ACHN (cell line): ENCODE measurements around the gene CNOT2.
"Not testable (repeated sequence)": the region's sequence is repeated elsewhere in the genome, so short reads cannot be mapped to it uniquely, and the experiment has no call there.

Experiments
- DNase-seq: peaks from one replicate; pipeline ENCODE4 v3.0.0-alpha.2; 2015
- in situ Hi-C: cut with HindIII; loops from 2 replicates; pipeline ENCODE4 v1.10.0; 2017; ENCODE audit warnings: low sequenced_read_pairs, low pct_ligation_motif_present, low pct_unique_long_range_greater_than_20kb

The CNOT2 gene

DNA sequence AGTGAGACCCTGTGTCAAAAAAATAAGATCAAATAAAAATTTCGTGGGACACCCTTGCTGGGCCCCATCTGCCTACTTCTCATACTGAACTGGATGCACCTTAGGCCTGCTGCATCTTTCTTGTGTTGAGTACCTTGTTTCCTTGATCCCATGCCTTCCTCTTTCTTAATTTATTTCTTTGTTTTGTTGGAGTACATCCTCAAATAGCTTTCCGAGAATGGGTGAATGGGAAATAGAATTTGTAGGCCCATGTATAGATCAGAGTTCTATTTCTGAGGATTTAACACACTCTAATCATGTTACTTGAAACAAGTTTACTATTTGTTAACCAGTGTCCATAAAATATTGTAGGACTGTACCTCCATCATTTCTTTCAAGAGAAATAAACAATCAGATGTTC lies 146.4 kb downstream of the CNOT2 start:
- in situ Hi-C loops, result no loop called here
- no peak for DNase-seq

- DNase-seq, in situ Hi-C loops: not testable (repeated sequence)
Observed at GRCh38 chr12:70392631-70393030, 149.4 kb downstream of the CNOT2 start.

GRCh38 chr12:70393787-70394499 lies 150.7 kb downstream of the CNOT2 start:
- no peak for DNase-seq

GRCh38 chr12:70398002-70398401 lies 154.8 kb downstream of the CNOT2 start:
- in situ Hi-C loops, result no loop called here
- no peak for DNase-seq

More at GRCh38 chr12:70393787-70394499, 150.7 kb downstream of the CNOT2 start:
- in situ Hi-C loops, result no loop called here

GRCh38 chr12:70398862-70399261 lies 155.6 kb downstream of the CNOT2 start:
- in situ Hi-C loops, result no loop called here
- DNase-seq, result no peak

DNA sequence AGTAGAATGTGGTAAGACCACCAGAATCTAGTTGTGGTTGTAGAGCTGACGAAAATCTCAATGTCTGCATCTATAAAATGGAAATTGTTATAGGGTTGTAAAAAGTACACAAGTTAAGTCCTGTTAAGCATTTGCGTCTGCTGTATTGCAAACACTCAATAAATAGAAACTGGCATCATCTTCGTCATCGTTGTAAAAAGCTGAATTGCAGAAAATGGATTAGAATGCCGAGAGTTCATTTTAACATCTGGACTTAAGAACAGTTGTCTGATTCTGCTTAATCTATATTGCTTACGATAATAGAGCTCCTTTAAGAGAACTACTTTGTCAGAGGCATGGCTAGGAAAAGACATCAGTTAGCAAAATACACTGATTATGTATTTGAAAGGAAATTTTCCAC lies 156.1 kb downstream of the CNOT2 start:
- in situ Hi-C loops, result no loop called here
- DNase-seq, result no peak

- DNase-seq, result no peak
Observed at GRCh38 chr12:70400124-70400523, 156.9 kb downstream of the CNOT2 start.

DNA sequence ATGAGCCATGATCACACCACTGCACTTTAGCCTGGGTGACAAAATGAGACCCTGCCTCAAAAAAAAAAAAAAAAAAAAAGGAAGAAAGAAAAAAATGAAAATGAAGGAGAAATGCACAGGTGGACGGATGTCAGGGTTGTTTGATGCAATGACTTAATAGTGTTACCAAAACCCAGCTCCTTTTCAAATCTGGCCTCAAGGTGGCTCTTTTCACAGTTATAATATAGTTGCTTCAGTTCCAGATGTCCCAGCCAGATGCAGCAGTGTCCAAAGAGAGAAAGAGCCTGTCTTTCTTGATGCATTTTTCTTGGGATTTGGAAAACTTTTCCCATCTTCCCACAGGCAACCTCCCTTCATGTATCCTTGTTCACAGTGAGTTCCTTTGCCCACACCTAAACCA lies 159.4 kb downstream of the CNOT2 start:
- DNase-seq, result no peak
- in situ Hi-C loops, result no loop called here

More at GRCh38 chr12:70400124-70400523, 156.9 kb downstream of the CNOT2 start:
- in situ Hi-C loops, result no loop called here

- no peak for DNase-seq
- in situ Hi-C loops, result no loop called here
Observed at GRCh38 chr12:70403826-70404225, 160.6 kb downstream of the CNOT2 start.
